Fibroblast of lung (primary cell): ENCODE results near the gene TCF4. TPM values are rescaled to one million over a fixed set of nuclear protein-coding genes. Genes with fewer than 3 reads are reported as not detected.

Experiments
- DNase-seq, 2 donors: peaks; one replicate each; pipeline versions ENCODE4 v3.0.0 to v3.0.0-alpha.2; 2010; ENCODE audit warnings: low read depth in 2 of 2
- H2AFZ ChIP-seq: 2 replicates; pipeline ENCODE4 v1.5.1; 2012; ENCODE audit warnings: low read length, control low read depth, inconsistent platforms
- H3K27ac ChIP-seq: 2 replicates; pipeline ENCODE4 v1.5.1; 2011; ENCODE audit warnings: low read length, control low read depth; ENCODE audit not compliant: insufficient read depth
- H3K27me3 ChIP-seq: 2 replicates; pipeline ENCODE4 v1.5.1; 2011; ENCODE audit warnings: mild to moderate bottlenecking, low read length; ENCODE audit not compliant: control insufficient read depth, insufficient read depth
- H3K36me3 ChIP-seq: 2 replicates; pipeline ENCODE4 v1.5.1; 2011; ENCODE audit warnings: low read length; ENCODE audit not compliant: control insufficient read depth, insufficient read depth
- H3K4me1 ChIP-seq: 2 replicates; pipeline ENCODE4 v1.5.1; 2011; ENCODE audit warnings: low read length; ENCODE audit not compliant: control insufficient read depth, insufficient read depth; ENCODE audit errors: extremely low read depth
- H3K4me2 ChIP-seq: 2 replicates; pipeline ENCODE4 v1.5.1; 2011; ENCODE audit warnings: low read length, control low read depth; ENCODE audit not compliant: insufficient read depth; ENCODE audit errors: extremely low read depth
- H3K4me3 ChIP-seq, 4 experiments: fragments of 200-600 bp in 1 of 4; sonication (generic) in 1 of 4; replicated peaks in 1 of 4; 2 replicates each; pipeline ENCODE4 v1.5.1; 2011 to 2016; ENCODE audit warnings: low read length in 4 of 4, low read depth in 3 of 4, mild to moderate bottlenecking in 3 of 4, control low read depth in 2 of 4, inconsistent platforms in 1 of 4, mixed read lengths in 1 of 4; ENCODE audit not compliant: insufficient read depth in 1 of 4; ENCODE audit errors: control extremely low read depth in 1 of 4
- H3K79me2 ChIP-seq: 2 replicates; pipeline ENCODE4 v1.5.1; 2012; ENCODE audit warnings: mild to moderate bottlenecking, low read length, inconsistent platforms; ENCODE audit not compliant: control insufficient read depth, insufficient read depth
- H3K9ac ChIP-seq: 2 replicates; pipeline ENCODE4 v1.5.1; 2011; ENCODE audit warnings: mild to moderate bottlenecking, low read length, control low read depth; ENCODE audit not compliant: insufficient read depth
- H3K9me3 ChIP-seq: 2 replicates; pipeline ENCODE4 v1.5.1; 2012; ENCODE audit warnings: low read depth, low read length; ENCODE audit not compliant: control insufficient read depth, insufficient read depth
- H4K20me1 ChIP-seq: 2 replicates; pipeline ENCODE4 v1.5.1; 2011; ENCODE audit warnings: low read length; ENCODE audit not compliant: control insufficient read depth, insufficient read depth; ENCODE audit errors: extremely low read depth
- EZH2 ChIP-seq: IDR thresholded peaks from 2 replicates; pipeline ENCODE4 v1.5.1; 2012; ENCODE audit warnings: low read length, control low read depth, mild to moderate bottlenecking; ENCODE audit errors: missing control alignments
- polyA plus RNA-seq, 2 donors: library from polyadenylated mRNA; depleted of rRNA in 1 of 2; stranded (reverse) in 1 of 2; unstranded in 1 of 2; fragments of >200 nt; gene quantifications; 2 replicates each; pipeline ENCODE4 v1.2.1, GENCODE V29; 2011 to 2012; ENCODE audit warnings: missing spikeins in 1 of 2
- total RNA-seq: library from RNA; depleted of rRNA; stranded (reverse); fragments of >200 nt; gene quantifications from 2 replicates; pipeline ENCODE4 v1.2.1, GENCODE V29; 2014
- TF ChIP-seq, protein P1 (sequence below), 2 donors: IDR thresholded peaks in 1 of 2; conservative IDR thresholded peaks in 1 of 2; 1 replicate in 1 of 2; 2 replicates in 1 of 2; pipeline ENCODE4 v1.5.1; 2011 to 2012; ENCODE audit warnings: low read length in 2 of 2, control low read depth in 1 of 2, inconsistent platforms in 1 of 2, low read depth in 1 of 2, mild to moderate bottlenecking in 1 of 2

TCF4 gene
- total and polyA plus RNA-seq, 2 donors (not counting 1 experiment from before 2014, with no cell fraction given), result 48.9 to 57.6 TPM

DNA sequence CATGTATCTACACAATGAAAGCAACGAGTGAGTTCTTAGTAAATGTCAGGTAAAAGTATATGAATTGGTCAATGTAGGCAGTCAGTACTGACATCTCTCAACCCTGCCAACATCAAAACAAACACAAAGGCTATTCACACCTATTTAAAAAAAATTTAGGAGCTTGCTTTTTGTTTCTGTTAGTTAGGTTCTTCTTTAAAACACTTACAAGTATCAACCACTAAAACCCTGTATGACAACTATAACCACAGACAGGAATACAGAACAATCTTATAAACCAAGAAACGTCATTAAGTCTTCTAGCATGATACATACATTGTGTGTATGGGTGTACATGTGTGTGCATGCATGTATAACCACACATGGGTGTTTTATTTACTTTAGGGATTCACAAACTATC is 131.0 kb downstream of the TCF4 start:
- H3K27ac ChIP-seq, result no peak overlapping the region
- H3K9ac ChIP-seq, result no peak overlapping the region
- H3K36me3 ChIP-seq, result no peaks in the 10 kb centered on the region
- H3K27me3 ChIP-seq, result no peaks in the 10 kb centered on the region
- H2AFZ ChIP-seq, result no peak overlapping the region
- H3K4me1 ChIP-seq, result no peaks in the 10 kb centered on the region
- H3K4me2 ChIP-seq, result no peak overlapping the region
- H3K9me3 ChIP-seq, result no peaks in the 10 kb centered on the region
- H3K79me2 ChIP-seq, result peaks cover 2% of the 10 kb centered on the region
- TF ChIP-seq, protein P1, sequence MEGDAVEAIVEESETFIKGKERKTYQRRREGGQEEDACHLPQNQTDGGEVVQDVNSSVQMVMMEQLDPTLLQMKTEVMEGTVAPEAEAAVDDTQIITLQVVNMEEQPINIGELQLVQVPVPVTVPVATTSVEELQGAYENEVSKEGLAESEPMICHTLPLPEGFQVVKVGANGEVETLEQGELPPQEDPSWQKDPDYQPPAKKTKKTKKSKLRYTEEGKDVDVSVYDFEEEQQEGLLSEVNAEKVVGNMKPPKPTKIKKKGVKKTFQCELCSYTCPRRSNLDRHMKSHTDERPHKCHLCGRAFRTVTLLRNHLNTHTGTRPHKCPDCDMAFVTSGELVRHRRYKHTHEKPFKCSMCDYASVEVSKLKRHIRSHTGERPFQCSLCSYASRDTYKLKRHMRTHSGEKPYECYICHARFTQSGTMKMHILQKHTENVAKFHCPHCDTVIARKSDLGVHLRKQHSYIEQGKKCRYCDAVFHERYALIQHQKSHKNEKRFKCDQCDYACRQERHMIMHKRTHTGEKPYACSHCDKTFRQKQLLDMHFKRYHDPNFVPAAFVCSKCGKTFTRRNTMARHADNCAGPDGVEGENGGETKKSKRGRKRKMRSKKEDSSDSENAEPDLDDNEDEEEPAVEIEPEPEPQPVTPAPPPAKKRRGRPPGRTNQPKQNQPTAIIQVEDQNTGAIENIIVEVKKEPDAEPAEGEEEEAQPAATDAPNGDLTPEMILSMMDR (conservative IDR thresholded peaks at IDR 0.05 in 1 of 2, IDR thresholded peaks at IDR 0.05 in 1 of 2; ENCODE audit: low read depth in 1 of 2, low read length in 2 of 2), result no peak
- TF ChIP-seq EZH2, result no peak
- no peak for DNase-seq
- H4K20me1 ChIP-seq, result no peaks in the 10 kb centered on the region
- H3K4me3 ChIP-seq, result no peak overlapping the region

DNA sequence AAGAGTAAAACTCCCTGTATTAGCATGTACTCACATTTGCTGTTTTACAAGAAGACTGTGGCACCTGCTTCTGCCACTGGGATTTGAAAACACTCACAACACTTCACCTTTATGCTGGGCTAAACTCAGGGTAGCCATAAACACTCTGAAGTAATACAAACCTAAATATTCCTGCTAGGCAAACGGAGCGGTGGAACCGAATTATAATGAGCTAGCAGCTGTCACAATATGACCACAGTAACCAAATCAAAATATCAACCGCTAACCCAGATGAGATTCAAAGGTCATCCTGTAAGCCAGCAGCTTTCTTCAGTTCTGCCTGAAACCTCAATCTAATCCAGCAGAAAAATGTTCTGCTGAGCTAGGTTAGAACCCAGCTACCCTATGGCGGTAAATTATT is 132.1 kb downstream of the TCF4 start:
- Histone ChIP-seq H3K36me3 (no peaks in the 10 kb centered on the region), H3K27me3 (no peaks in the 10 kb centered on the region), H3K4me2 (no peak overlapping the region), H4K20me1 (no peaks in the 10 kb centered on the region), H2AFZ (no peak overlapping the region), H3K27ac (no peak overlapping the region), H3K4me3 (no peak overlapping the region), H3K4me1 (no peaks in the 10 kb centered on the region), H3K9ac (no peak overlapping the region), H3K9me3 (no peaks in the 10 kb centered on the region), H3K79me2 (peaks cover 2% of the 10 kb centered on the region)
- peak in 1 of 2 donors; percentile 33 for DNase-seq
- TF ChIP-seq EZH2, result no peak
- TF ChIP-seq, protein P1 (conservative IDR thresholded peaks at IDR 0.05 in 1 of 2, IDR thresholded peaks at IDR 0.05 in 1 of 2; ENCODE audit: low read depth in 1 of 2, low read length in 2 of 2), result no peak

DNA sequence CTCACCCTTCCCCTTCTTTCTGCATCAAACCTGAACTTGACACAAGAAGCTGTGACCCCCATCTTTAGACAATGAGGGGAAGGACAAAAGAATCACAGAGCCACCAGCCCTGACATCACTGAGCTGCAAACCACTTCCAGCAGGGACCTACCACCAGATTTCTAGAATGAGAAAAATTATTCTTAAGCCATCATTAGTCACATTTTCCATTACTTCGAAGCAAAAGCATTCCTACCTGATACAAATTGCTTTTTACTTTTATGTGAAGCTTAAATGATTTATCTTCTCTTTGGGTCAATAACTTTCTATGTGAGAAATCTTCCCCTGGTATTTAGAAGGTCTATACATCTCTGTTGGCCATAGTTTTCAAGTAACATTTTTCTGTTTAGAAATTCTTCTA is 134.8 kb downstream of the TCF4 start:
- no peaks in the 10 kb centered on the region for H4K20me1 ChIP-seq
- no peak overlapping the region for H3K4me2 ChIP-seq
- H3K79me2 ChIP-seq, result peaks cover 2% of the 10 kb centered on the region
- no peak overlapping the region for H3K27ac ChIP-seq
- DNase-seq, result peak in 1 of 2 donors; percentile 58
- no peak overlapping the region for H3K4me3 ChIP-seq
- H3K36me3 ChIP-seq, result no peaks in the 10 kb centered on the region
- TF ChIP-seq, protein P1 (conservative IDR thresholded peaks at IDR 0.05 in 1 of 2, IDR thresholded peaks at IDR 0.05 in 1 of 2; ENCODE audit: low read depth in 1 of 2, low read length in 2 of 2), result no peak
- TF ChIP-seq EZH2, result no peak
- no peaks in the 10 kb centered on the region for H3K27me3 ChIP-seq
- H3K9me3 ChIP-seq, result no peaks in the 10 kb centered on the region
- H3K4me1 ChIP-seq, result no peaks in the 10 kb centered on the region
- no peak overlapping the region for H2AFZ ChIP-seq
- no peak overlapping the region for H3K9ac ChIP-seq
